Measurements from ENCODE around the gene NFIC.

GRCh38 chr19:3362217-3362906, 4.0 kb upstream of the NFIC start:
- TF ChIP-seq, protein P1, sequence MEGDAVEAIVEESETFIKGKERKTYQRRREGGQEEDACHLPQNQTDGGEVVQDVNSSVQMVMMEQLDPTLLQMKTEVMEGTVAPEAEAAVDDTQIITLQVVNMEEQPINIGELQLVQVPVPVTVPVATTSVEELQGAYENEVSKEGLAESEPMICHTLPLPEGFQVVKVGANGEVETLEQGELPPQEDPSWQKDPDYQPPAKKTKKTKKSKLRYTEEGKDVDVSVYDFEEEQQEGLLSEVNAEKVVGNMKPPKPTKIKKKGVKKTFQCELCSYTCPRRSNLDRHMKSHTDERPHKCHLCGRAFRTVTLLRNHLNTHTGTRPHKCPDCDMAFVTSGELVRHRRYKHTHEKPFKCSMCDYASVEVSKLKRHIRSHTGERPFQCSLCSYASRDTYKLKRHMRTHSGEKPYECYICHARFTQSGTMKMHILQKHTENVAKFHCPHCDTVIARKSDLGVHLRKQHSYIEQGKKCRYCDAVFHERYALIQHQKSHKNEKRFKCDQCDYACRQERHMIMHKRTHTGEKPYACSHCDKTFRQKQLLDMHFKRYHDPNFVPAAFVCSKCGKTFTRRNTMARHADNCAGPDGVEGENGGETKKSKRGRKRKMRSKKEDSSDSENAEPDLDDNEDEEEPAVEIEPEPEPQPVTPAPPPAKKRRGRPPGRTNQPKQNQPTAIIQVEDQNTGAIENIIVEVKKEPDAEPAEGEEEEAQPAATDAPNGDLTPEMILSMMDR (conservative IDR thresholded peaks at IDR 0.05; ENCODE audit: low read length), result no peak
- no peak for TF ChIP-seq EZH2phosphoT487 (IDR thresholded peaks at IDR 0.05; ENCODE audit: borderline replicate concordance)

All from Loucy (cell line).